ENCODE measurements around the gene PPP1R13B.

DNA sequence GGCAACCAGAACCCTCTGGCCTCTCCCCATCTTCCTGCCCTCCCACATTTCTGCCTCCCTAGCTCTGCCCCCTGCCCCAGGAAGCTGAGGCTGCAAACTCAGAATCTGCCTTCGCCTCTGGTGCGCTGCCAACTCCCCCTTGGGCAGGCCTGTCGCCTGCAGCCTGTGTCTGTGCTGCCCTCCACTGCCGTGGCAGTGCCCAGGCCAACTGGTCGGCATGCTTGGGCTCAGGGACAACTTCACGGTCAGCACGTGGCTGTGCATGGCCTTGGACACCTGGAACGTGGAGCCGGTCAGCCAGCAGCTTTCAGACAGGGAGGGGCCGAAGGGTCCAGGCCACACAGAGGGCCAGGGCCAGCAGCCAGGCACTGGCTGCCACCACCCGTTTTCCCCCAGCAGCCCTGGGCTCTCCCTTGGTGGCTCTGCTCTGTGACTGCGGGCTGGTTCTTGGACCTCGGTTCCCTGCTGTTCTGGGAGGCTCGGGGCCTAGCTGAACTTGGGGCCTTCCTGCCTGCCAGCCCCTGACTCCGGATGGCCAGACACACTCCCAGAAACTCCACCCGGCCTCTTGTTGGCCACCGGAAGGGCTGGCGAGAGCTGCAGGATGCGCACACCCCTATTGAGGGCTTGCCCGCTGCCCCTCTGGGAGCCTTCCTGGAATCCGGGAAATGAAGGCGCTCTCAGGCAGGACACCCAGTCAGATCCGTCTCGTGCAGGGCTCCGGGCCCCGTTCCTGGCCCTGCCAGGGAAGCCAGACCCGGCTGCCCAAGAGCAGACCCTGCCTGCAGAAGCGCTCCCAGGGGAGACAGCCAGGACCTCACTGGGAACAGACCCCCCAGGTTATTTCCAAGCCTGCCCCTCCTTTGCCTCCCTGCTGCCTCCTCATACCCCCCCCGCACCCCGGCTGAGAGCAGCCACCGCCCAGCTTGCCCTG, 34.2 kb upstream of the PPP1R13B start:
- TF ChIP-seq, protein P1, sequence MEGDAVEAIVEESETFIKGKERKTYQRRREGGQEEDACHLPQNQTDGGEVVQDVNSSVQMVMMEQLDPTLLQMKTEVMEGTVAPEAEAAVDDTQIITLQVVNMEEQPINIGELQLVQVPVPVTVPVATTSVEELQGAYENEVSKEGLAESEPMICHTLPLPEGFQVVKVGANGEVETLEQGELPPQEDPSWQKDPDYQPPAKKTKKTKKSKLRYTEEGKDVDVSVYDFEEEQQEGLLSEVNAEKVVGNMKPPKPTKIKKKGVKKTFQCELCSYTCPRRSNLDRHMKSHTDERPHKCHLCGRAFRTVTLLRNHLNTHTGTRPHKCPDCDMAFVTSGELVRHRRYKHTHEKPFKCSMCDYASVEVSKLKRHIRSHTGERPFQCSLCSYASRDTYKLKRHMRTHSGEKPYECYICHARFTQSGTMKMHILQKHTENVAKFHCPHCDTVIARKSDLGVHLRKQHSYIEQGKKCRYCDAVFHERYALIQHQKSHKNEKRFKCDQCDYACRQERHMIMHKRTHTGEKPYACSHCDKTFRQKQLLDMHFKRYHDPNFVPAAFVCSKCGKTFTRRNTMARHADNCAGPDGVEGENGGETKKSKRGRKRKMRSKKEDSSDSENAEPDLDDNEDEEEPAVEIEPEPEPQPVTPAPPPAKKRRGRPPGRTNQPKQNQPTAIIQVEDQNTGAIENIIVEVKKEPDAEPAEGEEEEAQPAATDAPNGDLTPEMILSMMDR (IDR thresholded peaks at IDR 0.05): no peak
- TF ChIP-seq EZH2phosphoT487 (IDR thresholded peaks at IDR 0.05): no peak
- TF ChIP-seq EZH2 (IDR thresholded peaks at IDR 0.05): no peak
